Measurements from ENCODE around the gene ZBP1. TPM values are rescaled to one million over a fixed set of nuclear protein-coding genes. Genes with fewer than 3 reads are reported as not detected.

Gene ZBP1
- total RNA-seq, 2 donors from 2014 or later, result 4.0 to 6.8 TPM

- peak in 1 of 2 donors; percentile 77 for DNase-seq
- intact Hi-C loops (cut with DNase I, micrococcal nuclease), result loop anchor here (5.0 to 10.0 kb wide), 3 partner anchors 77 to 220 kb away; no protein-coding TSS in a partner anchor
- peak; percentile 26 for ATAC-seq
These were observed 25.9 kb downstream of the ZBP1 start for GRCh38 chr20:57594092-57594951.

- DNase-seq (peak; percentile 80 to 85), ATAC-seq (peak; percentile 51)
- intact Hi-C loops (cut with DNase I, micrococcal nuclease), result loop anchor here (5.0 to 10.0 kb wide), 3 partner anchors 76 to 219 kb away; no protein-coding TSS in a partner anchor
These were observed 26.9 kb downstream of the ZBP1 start for GRCh38 chr20:57593134-57593886.

- ATAC-seq (no peak), DNase-seq (no peak)
- intact Hi-C loops (cut with DNase I, micrococcal nuclease), result loop anchor here (5.0 to 10.0 kb wide), 3 partner anchors 75 to 218 kb away; no protein-coding TSS in a partner anchor
These were observed 27.7 kb downstream of the ZBP1 start for GRCh38 chr20:57592263-57593092.

- ATAC-seq, result no peak
- intact Hi-C loops (cut with DNase I, micrococcal nuclease), result loop anchor here (5.0 to 10.0 kb wide), 3 partner anchors 74 to 217 kb away; no protein-coding TSS in a partner anchor
These were observed 28.7 kb downstream of the ZBP1 start for GRCh38 chr20:57591289-57592229.

GRCh38 chr20:57590485-57591288 is 29.5 kb downstream of the ZBP1 start:
- intact Hi-C loops (cut with DNase I, micrococcal nuclease), result loop anchor here (5.0 to 10.0 kb wide), 3 partner anchors 73 to 216 kb away; no protein-coding TSS in a partner anchor
- DNase-seq (no peak), ATAC-seq (no peak)

More at GRCh38 chr20:57591289-57592229, 28.7 kb downstream of the ZBP1 start:
- peak in 1 of 2 donors; percentile 4 for DNase-seq

- ATAC-seq, result peak; percentile 72
These were observed 30.3 kb downstream of the ZBP1 start for GRCh38 chr20:57589728-57590484.

GRCh38 chr20:57589123-57589727 is 31.0 kb downstream of the ZBP1 start:
- ATAC-seq, result peak; percentile 3

More at GRCh38 chr20:57589728-57590484, 30.3 kb downstream of the ZBP1 start:
- intact Hi-C loops (cut with DNase I, micrococcal nuclease), result loop anchor here (5.0 to 10.0 kb wide), 3 partner anchors 73 to 215 kb away; no protein-coding TSS in a partner anchor
- peak; percentile 69 to 82 for DNase-seq

GRCh38 chr20:57588596-57588995 is 31.6 kb downstream of the ZBP1 start:
- ATAC-seq, result no peak
- DNase-seq, result no peak
- intact Hi-C loops (cut with DNase I, micrococcal nuclease), result no loop called here

More at GRCh38 chr20:57589123-57589727, 31.0 kb downstream of the ZBP1 start:
- no peak for DNase-seq
- intact Hi-C loops (cut with DNase I, micrococcal nuclease), result no loop called here

GRCh38 chr20:57587989-57588377 is 32.2 kb downstream of the ZBP1 start:
- ATAC-seq (no peak), DNase-seq (no peak)
- intact Hi-C loops (cut with DNase I, micrococcal nuclease), result no loop called here

GRCh38 chr20:57587278-57587988 is 32.8 kb downstream of the ZBP1 start:
- no peak for DNase-seq
- intact Hi-C loops (cut with DNase I, micrococcal nuclease), result no loop called here

GRCh38 chr20:57586943-57587277 is 33.3 kb downstream of the ZBP1 start:
- DNase-seq (no peak), ATAC-seq (no peak)
- intact Hi-C loops (cut with DNase I, micrococcal nuclease), result no loop called here

More at GRCh38 chr20:57587278-57587988, 32.8 kb downstream of the ZBP1 start:
- ATAC-seq, result no peak

- ATAC-seq (peak; percentile 75), DNase-seq (peak; percentile 86 to 87)
- intact Hi-C loops (cut with DNase I, micrococcal nuclease), result no loop called here
These were observed 33.8 kb downstream of the ZBP1 start for GRCh38 chr20:57586370-57586793.

- intact Hi-C loops (cut with DNase I, micrococcal nuclease), result no loop called here
These were observed 34.6 kb downstream of the ZBP1 start for GRCh38 chr20:57585466-57586213.

GRCh38 chr20:57584768-57585461 is 35.3 kb downstream of the ZBP1 start:
- DNase-seq (no peak), ATAC-seq (no peak)
- intact Hi-C loops (cut with DNase I, micrococcal nuclease), result no loop called here

More at GRCh38 chr20:57585466-57586213, 34.6 kb downstream of the ZBP1 start:
- DNase-seq, result no peak
- ATAC-seq, result no peak

Measured in left colon (tissue), 2 donors.